Ramos (cell line): ENCODE data around the gene GPR68.
"Not testable (repeated sequence)": the region's sequence is repeated elsewhere in the genome, so short reads cannot be mapped to it uniquely, and the experiment has no call there.

Experiments
- in situ Hi-C: fragments of 300-500 bp; cut with MboI; formaldehyde crosslinking; loops from one replicate; pipeline ENCODE4 v1.14.3; 2022; ENCODE audit warnings: low sequenced_read_pairs; ENCODE audit not compliant: unreplicated experiment

Gene GPR68

DNA sequence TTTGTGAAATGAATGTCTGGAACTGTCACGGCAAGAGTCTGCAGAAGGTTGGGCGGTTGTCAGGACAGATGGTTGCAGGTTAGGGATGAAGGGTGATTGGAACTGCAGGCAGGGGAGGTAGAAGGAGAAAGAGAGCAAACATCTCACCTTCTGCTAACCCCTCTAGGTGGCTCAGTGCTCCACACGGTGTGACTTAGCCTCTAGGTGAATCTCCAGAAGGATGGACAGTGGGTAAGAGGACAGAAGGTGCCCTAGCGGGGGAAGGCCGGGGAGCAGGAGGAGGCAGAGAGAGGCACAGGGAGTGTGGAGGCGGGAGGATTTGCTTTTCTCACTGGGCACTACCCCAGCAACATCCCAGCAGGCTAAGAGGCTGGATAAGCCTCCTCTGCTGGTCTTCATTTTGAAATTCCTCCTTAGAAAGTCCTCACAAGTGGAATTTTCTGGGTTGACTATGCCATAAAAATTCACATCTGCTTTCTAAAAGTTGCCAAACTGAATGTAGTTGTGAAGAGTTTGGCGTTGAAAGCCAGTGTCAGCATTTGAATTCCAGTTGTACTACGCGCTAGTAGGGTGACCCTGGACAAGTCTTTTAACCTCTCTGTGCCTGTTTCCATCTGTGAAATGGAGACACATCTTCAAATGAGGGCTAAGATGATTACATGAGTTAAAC is 10.7 kb upstream of the GPR68 start:
- in situ Hi-C loops: no loop called here

DNA sequence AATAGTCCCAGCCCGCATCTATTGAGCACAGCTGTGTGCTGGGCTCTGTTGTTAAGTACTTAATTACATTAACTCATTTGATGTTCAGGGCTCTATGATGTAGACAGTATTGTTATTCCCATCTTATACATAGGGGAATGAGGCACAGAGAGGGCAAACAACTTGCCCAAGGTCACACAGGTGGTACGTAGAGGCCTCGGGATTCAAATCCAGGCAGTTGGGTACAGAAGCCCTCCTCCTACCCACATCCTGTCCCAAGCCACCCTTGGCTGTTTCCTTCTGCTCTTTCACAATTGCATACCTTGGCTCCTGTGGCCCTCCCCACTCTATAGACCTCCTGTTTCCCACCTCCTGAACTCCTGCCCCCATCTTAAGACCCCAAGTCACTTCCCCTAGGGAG is 10.0 kb upstream of the GPR68 start:
- in situ Hi-C loops: no loop called here

DNA sequence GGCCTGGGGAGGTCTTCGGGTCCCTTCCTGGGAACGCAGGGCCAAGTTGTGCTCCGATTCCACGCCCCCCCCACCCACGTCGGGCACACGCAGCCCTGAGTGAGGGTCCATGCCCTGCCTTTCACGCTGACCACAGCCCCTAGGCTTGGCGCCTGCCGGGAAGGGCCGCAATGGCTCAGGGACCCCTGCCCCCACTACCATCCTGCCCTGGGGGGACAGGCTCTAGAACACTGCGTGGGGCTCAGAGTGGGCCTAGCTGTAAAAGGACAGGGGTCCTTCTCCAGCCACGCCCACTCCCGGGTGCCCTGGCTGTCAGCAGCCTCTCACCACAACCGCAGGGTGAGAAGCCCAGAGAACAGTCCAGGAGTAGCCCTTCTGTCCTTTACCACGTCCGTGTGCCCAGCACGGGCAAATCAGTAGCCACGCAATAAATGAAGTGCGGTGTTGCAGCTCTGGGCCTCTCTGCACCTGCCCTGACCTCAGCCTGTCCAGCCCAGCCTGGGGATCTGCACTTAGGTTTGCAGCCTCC is 9.4 kb upstream of the GPR68 start:
- in situ Hi-C loops: no loop called here

DNA sequence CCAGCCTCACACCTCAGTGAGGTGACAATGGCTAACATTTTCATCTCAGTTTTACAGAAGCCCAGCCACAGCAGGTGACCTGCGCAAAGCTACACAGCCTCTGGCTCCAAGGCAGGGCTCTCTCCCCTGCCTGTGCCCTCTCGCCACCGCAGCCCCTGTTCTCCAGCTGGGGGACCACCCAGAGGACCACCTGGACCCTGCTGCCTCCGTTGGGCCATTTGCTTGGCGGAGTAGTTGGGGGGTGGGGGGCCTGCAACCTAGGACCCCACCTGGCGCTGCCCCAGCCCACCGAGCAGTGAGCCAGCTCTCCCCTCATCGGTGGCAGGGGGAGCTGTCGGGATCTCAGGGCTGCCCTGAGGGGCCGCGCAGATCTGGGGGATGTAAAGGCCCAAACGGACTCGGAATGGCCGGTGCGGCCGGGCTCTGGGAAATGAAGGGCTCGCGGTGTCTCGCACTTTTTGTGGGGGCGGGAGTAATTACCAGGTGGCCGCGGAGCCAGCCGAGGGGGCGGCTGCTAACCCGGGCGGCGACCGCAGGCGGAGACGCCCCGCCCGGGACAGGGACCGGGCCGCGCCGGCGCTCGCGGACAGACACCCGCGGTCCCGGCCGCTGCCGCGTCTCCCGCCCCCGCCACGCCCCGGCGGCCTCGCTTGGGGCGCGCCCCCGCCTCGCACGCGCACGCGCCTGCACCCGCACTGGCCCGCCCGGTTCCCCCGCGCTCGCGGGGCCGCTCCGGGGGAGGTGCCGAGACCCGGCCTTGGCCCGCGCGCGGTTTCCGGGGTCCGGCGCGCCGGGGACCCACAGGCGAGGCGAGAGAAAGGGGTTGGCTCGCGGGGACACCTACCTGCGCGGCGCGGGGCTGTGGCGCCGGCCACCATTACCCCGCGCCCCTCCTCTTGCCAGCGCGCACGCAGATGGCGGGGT is 8.6 kb upstream of the GPR68 start:
- in situ Hi-C loops: no loop called here

DNA sequence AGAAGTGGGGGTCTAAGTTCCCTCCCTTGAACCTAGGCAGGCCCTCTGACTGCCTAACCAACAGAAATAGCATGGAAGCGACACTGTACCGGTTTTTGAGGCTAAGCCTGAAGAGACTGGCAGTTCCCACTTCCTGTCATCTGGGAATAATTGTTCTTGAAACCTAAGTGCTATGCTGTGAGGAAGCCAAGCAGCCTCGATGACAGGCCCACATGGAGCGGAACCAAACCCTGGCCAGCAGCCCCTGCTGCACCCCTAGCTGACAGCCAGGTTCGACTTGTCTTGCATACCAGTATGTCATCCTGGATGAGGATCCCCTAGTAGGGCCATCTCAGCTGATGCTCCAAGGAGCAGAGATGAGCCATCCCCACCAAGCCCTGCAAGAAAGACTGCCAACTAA is 6.4 kb upstream of the GPR68 start:
- in situ Hi-C loops: no loop called here

DNA sequence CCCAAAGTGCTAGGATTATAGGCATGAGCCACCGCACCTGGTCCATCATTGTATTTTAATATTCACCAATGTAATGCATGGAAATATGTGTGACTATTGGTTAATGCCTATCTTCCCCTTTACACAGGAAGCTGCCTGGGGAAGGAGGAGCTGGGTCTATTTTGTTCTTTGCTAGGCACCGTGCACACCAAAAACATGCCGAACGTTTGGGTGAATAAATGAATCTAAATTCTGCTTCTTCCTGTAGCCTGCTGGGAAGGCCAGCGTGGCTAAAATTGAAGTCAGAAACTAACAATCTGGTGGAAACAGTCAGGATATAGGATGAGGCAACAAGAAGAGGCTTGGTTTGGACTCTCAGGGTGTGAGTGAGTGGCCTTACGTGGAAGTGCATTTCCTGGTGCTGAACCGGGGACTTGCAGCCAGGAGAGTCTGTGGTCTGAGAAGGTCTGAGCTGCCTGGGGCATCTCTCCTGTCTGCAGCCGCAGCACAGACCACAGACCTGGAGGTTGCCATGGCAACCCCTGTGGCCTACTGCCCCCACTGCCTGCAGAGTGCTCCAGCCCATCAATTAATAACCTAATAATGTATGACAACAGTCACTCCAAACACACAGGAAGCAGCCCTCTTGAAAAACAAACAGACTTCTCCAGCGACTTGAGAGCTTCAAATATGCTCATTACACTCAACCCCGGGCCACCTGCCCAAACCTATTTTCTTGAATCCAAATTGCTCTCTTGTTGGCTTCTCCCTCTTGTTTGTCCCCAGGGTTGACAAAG is 5.5 kb upstream of the GPR68 start:
- in situ Hi-C loops: no loop called here

DNA sequence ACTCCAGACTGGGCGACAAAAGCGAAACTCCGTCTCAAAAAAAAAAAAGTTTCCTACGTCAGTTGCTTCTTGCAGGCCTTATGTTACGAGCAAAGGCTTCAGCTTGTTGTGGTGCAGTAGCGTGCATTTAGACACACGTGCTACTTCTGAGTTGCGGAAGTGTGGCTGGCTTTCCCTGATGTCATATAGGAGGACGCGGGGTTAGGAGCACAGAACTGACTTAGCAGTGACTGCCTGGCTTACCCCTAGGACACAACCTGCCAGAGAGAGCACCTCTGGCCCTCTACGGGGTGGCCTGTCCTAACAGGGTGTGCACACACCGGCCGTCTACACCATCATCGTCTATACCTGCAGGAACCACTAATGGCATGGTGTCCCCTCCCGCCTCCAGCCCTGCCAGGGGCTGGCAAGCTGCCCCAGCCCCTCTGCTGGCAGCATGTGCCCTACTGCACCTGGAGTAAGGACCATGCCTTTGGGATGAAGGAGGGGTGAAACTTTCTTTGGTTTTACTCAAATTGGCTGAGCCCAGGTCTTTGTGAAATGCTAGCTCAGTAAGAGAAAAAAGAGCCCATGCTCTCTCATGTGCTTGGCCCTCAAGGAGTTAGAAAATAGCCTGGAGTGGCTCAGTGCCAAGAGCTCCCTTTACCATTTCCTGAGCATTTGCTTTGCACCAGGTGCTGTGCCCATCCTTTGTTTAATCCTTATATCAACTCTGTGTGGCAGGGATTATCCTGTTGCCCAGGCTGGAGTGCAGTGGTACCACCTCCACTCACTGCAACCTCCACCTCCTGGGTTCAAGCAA is 1.7 kb upstream of the GPR68 start:
- in situ Hi-C loops: no loop called here

DNA sequence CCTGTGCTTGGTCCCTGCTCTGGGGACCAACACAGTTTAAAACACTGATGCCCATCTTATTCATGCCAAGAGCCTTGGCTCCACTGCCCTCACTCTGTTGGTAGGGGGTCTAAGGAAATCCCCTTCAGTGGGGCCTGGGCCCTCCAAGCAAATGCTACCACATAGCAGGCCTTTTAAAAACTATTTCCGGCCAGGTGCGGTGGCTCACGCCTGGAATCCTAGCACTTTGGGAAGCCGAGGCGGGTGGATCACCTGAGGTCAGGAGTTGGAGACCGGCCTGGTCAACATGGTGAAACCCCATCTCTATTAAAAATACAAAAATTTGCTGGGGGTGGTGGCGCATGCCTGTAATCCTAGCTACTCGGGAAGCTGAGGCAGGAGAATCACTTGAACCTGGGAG is 1.1 kb upstream of the GPR68 start:
- in situ Hi-C loops: not testable (repeated sequence)

DNA sequence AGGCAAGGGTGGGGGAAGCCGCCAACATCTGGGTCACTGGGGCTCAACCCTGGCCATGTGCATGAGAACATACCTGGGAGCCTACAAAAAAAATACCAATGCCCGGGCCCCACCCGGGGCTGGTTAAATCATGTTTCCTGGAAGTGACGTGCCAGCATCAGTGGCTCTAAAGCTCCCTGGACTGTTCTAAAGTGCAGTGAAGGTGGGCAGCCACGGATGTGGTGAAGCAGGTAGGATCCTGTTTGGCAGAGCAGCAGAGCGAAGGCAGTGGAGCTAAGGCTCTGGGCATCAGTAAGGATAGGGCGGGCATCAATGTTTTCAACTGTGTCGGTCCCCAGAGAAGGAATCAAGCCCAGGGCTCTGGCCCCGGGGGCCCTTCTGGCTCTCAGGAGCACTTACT is 525 bp upstream of the GPR68 start:
- in situ Hi-C loops: no loop called here

DNA sequence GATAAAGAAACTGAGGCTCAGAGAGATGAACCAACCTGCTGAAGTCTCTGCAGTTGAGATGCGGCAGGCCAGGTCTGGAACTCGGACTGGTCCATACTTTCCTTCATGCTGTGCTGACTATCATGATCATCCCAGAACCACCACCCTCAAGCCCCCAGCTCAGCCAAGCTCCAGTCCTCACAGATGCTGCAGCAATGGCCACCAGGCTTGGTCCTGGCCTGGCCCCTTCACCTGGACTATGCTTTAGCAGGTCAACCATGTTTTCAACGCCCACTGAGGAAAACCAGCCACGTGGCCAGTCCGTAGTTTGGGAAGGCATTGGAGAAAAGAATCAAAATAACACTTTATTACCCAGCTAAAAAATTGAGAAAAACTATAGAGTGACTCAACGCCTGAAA is 1.4 kb downstream of the GPR68 start:
- in situ Hi-C loops: no loop called here

DNA sequence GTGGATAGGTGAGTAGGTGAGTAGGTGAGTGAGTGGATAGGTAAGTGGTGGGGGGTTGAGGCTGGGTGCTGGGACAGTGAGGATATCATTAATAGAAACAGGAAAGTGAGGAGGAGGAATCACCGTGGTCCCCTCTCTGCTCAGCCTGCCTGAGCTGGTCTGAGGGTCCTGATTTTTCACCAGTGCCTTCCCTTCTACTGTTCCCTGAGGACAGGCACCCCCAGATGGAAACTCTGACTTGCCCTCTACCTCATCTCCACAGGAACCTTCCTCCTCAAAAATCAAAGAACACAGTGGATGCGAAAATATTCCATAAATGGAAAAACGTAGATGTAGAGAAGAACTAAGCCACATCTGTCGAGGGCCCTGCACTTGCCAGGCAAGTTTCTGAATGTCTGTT is 1.9 kb downstream of the GPR68 start:
- in situ Hi-C loops: no loop called here

DNA sequence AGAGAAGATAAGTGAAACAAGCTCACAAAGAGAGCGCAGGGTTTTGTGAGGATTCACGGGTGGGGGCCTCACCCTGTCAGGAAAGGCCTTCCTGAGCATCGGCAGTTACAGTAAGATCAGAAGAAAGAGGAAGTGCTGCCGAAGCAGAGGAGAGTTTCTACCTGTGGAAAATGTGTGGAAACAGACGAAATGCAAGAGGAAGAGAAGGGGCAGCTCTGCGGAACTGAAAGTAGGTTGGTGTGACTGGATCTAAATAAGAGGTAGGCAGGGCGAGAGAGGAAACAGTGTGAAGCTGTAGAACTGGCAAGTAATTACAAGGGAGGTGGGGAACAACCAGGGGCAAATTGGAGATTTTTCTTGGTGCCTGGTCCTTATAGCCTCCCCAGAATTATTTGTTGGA is 2.6 kb downstream of the GPR68 start:
- in situ Hi-C loops: no loop called here

DNA sequence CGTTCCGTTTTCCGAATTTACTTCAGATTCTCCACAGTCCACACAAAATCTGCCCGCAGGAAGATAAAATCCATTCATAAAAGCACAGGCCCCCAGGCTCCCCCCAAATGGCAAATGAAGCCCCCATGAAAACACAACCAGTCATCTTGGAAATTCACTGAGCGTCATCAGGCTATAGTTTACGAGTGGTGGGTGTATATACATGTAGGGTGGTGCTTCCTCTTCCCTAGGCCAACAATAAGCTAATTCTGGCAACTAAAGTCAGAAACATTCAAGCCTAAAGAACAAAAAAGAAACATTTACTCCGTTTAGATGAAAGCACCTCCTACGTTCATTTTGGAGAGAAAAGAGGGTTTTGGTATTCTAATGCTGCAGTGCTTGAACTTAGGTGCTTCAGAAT is 5.8 kb downstream of the GPR68 start:
- in situ Hi-C loops: no loop called here

DNA sequence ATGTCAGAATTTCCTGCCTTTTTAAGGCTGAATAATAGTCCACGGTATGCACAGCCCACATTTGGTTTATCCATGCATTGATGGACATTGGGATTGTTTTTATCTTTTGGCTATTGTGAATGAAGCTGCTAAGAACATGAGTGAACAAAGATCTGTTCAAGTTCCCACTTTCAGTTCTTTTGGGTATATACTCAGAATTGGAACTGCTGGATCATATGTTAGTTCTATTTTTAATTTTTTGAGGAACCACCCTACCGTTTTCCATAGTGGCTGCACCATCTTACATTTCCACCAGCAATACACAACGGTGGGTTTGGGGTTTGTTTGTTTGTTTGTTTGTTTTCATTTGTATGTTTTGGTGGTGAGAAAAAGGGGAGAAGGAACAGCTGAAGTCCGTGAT is 6.4 kb downstream of the GPR68 start:
- in situ Hi-C loops: no loop called here

DNA sequence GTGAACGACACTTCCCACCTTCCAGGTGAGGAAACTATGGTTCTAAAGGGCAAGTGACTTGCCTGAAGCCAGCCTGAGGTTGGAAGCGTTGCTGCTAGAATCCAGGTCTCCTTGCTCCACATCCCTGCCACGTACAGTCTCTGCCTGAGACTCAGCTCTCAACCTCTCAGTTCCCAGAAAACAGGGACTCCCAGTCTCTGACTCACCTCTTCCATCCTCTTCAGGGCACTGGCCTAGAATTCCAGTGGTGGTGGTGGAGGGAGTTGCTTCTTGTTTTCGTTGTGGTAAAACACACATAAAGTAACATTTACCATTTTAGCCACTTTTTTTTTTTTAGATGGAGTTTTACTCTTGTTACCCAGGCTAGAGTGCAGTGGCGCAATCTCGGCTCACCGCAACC is 7.3 kb downstream of the GPR68 start:
- in situ Hi-C loops: no loop called here

DNA sequence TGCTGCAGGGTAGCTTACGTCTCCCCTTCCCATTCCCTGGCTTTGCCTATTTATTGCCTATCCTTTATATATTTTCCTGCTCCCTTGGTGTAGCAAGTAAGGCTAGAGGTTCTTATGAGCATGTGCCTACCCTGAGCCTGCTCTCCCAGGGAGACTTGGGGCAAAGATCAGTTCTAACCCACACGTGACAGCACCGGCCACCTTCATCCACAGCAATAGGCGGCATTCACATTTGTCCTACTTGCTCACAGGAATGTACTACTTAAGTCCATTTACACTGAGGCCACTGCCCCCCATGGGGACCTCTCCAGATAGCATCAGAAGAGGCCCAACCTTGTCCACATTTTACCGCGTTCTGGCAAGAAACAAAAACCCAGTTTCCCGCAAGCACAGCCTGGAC is 8.7 kb downstream of the GPR68 start:
- in situ Hi-C loops: no loop called here

DNA sequence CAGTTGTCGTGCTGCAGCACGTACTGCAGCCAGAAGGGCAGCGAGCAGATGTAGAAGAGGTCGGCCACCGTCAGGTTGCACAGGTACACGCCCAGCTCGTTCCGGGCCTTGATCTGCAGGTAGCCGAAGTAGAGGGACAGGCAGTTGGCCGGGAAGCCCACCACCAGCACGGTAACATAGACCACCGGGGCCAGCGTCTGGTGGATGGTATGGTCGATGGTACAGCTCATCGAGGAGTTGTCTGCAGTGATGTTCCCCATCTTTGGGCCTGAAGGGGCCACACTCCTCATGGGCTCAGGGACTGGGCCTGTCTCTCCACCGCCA is 9.8 kb downstream of the GPR68 start:
- in situ Hi-C loops: no loop called here

DNA sequence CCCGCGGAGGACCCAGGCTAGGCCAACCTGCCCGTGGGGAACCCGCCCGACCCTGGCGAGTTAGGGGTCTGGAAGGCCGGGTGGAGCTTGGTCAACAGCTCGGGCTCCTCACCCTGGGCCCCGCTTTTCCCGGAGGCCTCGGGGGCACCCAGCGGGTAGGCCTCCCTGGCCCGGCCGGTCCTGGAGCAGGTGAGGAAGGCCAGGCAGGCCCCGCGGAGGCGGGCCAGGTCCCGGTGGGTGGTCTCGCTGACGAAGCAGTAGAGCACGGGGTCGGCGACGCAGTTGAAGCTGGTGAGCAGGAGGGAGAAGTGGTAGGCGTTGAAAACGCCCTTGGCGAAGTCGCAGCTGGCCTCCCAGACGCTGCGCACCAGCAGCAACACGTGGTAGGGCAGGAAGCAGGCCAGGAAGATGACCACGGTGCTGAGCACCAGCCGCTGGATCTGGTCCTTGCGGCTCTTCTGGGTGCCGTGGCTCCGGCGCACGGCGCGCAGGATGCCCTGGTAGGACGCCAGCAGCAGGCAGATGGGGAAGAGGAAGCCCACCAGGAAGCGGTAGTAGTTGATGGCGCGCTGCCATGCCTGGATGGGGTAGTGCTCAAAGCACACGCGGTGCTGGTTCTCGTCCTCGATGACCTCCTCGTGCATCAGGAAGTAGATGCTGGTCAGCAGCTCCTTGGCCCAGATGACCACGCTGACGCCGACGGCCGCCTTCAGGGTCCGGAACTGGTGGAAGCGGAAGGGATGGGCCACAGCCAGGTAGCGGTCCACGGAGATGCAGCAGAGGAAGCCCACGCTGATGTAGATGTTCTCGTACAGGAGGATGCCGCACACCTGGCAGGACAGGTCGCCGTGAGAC is 10.3 kb downstream of the GPR68 start:
- in situ Hi-C loops: no loop called here

DNA sequence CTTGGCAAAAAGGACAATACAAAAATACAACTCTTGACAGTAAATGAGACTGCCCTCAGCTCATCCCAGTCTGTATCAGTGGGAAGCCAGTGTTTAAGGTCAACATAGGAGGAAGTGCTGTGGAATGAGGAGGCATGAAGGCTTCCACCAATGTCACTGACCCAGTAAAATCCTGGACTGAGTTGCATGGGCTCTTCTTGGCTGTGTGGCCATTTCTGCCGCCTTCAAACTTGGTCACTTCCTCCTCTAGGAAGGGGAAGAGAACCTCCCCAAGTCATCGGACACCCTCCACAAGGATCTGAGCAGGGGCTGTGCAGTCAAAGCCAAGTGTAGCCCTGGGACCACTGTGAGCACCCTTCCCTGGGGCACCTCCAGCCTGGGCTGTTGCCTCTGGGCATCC is 11.9 kb downstream of the GPR68 start:
- in situ Hi-C loops: no loop called here
